ENCODE measurements around the gene RPL12. TPM values are rescaled to one million over a fixed set of nuclear protein-coding genes. Genes with fewer than 3 reads are reported as not detected.

RPL12 gene
- total and polyA plus RNA-seq, 2 of the 13 experiments (the other 11 are each of a cell fraction or from before 2014, with no cell fraction given) = 1,551 to 2,590 TPM

DNA sequence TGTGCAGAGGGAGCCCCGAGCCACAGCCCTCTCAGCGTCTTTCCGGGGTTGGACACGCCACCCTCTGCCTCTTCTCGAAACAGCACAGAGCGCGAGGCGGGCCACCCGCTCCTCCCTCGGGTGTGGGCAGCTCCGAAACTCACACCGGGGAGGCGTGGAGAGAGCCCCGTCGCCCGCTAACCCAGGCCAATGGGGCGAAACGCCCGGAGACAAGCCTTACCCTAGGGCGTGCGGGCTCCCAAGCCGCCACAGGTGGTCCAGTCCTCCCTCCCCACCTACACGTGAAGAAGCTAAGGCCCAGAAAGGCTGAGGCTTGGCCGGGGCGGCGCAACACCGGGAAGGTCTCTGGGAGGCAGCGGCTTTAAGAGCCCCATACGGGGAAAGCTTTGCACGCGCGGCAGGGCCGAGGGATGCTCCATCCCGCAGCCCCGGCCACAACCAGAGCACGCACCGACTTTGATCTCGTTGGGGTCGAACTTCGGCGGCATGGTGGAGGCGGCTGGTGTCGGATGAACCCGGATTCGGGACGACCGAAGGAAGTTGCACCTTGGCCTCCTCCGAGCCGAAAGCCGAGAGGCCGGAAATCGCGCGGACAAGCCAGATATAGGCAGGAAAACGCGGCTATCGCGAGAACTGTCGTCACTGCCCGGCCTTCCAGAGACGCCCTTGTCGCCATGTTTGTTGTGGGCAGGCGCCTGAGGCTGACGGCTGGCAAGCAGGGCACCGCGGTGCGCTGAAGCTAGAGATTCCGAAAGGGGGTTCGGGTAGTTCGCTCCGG lies at the start of gene RPL12, which contains the start of gene LRSAM1 (continued):
- TF ChIP-seq NR2F2 (IDR thresholded peaks at IDR 0.05; ENCODE audit: borderline replicate concordance, low read depth) (no peak), ZNF770 (CRISPR knock-in tag; IDR thresholded peaks at IDR 0.05) (0 out of 2 replicates have a peak, but pooled peaks have one; percentile 50), PRPF4 (IDR thresholded peaks at IDR 0.05; ENCODE audit: low read depth, low read length, poor library complexity, severe bottlenecking) (no peak), FOXP1 (IDR thresholded peaks at IDR 0.05) (no peak), FOXP1 (CRISPR knock-in tag; IDR thresholded peaks at IDR 0.05) (no peak; the same call in 1 of the 2 replicates), ZNF281 (CRISPR knock-in tag; IDR thresholded peaks at IDR 0.05; ENCODE audit: borderline replicate concordance) (peak; percentile 25; the same call in 1 of the 2 replicates), ZNF33A (CRISPR knock-in tag; IDR thresholded peaks at IDR 0.05; ENCODE audit: borderline replicate concordance) (no peak), CBX2 (IDR thresholded peaks at IDR 0.05; ENCODE audit: low read depth, low read length) (no peak), CBX2 (CRISPR knock-in tag; IDR thresholded peaks at IDR 0.05; ENCODE audit: low read depth) (no peak), ZBTB4 (CRISPR knock-in tag; IDR thresholded peaks at IDR 0.05; ENCODE audit: borderline replicate concordance) (no peak), ZNF24 (IDR thresholded peaks at IDR 0.05) (no peak), MXD4 (CRISPR knock-in tag; IDR thresholded peaks at IDR 0.05) (peak; percentile 60), ZFP62 (CRISPR knock-in tag; IDR thresholded peaks at IDR 0.05) (0 out of 2 replicates have a peak, but pooled peaks have one; percentile 20), ZNF207 (IDR thresholded peaks at IDR 0.05; ENCODE audit: borderline replicate concordance) (no peak), PHF5A (CRISPR knock-in tag; IDR thresholded peaks at IDR 0.05; ENCODE audit: low read depth, unreplicated experiment) (peak; percentile 89), ZNF766 (CRISPR knock-in tag; IDR thresholded peaks at IDR 0.05; ENCODE audit: borderline replicate concordance) (peak; percentile 54; the same call in 1 of the 2 replicates), CCDC6 (CRISPR knock-in tag; IDR thresholded peaks at IDR 0.05) (peak; percentile 79; the same call in 1 of the 2 replicates)
- TF ChIP-seq, protein P1, sequence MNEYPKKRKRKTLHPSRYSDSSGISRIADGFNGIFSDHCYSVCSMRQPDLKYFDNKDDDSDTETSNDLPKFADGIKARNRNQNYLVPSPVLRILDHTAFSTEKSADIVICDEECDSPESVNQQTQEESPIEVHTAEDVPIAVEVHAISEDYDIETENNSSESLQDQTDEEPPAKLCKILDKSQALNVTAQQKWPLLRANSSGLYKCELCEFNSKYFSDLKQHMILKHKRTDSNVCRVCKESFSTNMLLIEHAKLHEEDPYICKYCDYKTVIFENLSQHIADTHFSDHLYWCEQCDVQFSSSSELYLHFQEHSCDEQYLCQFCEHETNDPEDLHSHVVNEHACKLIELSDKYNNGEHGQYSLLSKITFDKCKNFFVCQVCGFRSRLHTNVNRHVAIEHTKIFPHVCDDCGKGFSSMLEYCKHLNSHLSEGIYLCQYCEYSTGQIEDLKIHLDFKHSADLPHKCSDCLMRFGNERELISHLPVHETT (CRISPR knock-in tag; conservative IDR thresholded peaks at IDR 0.05) = peak; percentile 80

Measured in HepG2 (cell line).